CD4-positive, alpha-beta T cell treated with Interferon alpha-2 for 1 hour (primary cell): ENCODE results near the gene STIM1.

ENCODE experiments used
- DNase-seq, 2 donors: peaks; one replicate each; pipeline ENCODE4 v3.0.0-alpha.2; 2020 to 2022

STIM1 gene

GRCh38 chr11:4076774-4077173 lies 221.3 kb downstream of the STIM1 start:
- DNase-seq: no peak

GRCh38 chr11:4083198-4083597 lies 227.7 kb downstream of the STIM1 start:
- DNase-seq: no peak

- no peak for DNase-seq
Observed at GRCh38 chr11:4084406-4085125, 229.1 kb downstream of the STIM1 start.

DNA sequence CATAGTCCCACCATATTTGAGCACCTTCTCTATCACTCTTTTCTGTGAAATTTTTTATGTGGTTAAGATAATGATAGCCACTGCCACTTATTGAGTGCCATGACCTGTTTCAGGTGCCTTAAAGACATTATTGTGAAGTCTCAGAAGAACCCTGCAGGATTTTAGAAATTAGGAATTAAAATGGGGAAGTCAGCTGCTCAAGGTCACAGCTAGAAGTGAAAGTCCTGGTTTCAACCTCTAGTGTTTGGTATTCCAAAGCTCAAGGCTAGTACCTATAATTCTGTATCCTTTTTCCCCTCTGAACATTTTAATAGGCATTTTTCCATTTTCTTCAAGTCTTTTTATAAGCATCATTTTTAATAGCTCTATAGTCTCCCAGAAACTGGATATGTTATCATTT lies 230.1 kb downstream of the STIM1 start:
- no peak for DNase-seq

GRCh38 chr11:4086575-4087353 lies 231.3 kb downstream of the STIM1 start:
- DNase-seq: peak in 1 of 2 donors; percentile 17

DNA sequence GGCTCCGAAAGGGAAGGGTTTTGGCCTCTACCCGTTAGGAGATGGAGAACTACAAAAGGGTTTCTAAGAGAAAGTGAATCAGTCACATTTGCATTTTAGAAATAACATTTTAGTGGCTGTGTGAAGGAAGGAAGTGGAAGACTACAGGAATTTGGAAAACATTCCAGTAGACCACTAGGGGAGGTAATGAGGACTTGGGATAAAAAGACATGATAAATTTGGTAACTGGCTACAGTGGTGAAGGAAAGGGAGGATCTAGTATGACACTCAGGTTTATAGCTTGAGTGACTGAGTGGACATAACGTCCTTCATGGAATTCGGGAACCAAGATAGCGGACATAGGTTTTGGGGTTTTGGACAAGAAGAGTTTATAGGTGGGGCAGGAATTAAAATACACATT lies 232.1 kb downstream of the STIM1 start:
- DNase-seq: no peak

DNA sequence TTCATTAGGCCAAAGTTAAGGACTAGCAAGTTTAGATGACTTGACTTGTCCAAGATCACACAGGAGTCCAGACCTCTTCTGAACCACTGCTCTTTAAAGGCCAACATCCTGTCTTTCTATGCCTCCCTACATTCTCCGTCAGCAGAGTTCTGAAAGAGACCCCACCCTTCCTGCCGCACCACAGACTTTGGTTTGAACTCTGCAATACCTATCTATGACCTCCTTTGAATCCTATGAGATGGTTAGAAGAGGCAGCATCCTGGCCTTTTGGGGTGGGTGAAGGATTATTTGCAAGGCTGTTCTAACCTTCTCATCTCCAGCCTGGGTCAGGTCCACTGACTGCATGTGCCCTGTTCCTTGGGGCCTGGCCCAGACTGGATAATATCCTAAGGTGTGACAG lies 234.8 kb downstream of the STIM1 start:
- peak; percentile 40 to 69 for DNase-seq

DNA sequence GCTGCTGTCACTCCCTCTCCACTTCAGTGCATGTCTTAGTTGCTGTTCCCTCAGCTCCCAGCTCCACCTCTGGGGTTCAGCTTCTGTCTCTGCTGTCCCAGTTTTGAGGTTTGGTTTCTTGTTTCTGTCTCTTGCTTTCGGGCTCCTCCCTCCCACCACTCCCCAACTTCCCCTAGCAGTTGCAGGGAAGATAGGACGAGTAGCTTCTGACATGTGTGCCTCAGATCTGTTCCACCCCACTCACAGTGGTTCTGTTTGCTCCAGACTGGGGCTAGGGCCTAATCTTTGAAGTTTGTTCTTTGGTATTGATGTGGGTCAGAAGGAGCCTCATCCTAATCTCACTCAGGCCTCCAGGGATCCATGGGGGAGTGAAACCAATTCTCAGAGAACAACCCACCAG lies 236.6 kb downstream of the STIM1 start:
- DNase-seq: peak; percentile 27 to 63

GRCh38 chr11:4093519-4094347 lies 238.3 kb downstream of the STIM1 start:
- no peak for DNase-seq

- DNase-seq: peak; percentile 95
Observed at GRCh38 chr11:4094348-4095291, 239.2 kb downstream of the STIM1 start, which contains the start of gene RRM1. Gene RRM1, plus strand, starts transcription at chr11:4094799. Its CDS starts 214 bp downstream, at chr11:4095013.

DNA sequence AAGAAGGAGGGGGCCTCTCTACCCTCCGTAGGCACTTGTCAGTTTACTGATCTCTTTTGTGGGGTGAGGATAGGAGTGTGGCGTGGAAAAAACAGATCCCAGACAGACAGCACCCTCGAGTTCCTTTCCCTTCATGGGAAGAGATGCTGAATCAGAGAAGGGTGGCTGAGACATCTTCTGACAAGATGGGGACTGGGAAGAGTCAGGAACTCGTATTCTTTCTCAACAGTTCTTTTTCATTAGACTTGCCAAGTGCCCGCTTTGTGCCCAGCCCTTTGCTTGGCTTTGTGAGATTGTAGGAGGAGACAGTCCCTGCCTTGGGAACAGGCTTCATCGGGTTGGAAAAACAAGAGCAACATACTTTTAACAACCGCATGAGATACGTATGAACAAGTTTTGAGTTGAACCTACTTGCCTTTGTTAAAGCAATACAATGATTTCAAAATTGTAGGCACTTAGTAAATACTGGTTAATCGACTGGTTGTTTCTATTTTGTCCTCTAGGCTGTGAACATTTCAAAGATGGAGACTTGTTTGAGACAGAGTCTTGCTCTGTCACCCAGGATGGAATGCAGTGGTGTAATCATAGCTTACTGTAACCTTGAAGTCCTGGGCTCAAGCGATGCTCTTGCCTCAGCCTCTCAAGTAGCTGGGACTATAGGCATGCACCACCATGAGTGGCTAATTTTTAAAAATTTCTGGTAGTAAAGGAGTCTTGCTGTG lies 240.2 kb downstream of the STIM1 start:
- peak in 1 of 2 donors; percentile 19 for DNase-seq

DNA sequence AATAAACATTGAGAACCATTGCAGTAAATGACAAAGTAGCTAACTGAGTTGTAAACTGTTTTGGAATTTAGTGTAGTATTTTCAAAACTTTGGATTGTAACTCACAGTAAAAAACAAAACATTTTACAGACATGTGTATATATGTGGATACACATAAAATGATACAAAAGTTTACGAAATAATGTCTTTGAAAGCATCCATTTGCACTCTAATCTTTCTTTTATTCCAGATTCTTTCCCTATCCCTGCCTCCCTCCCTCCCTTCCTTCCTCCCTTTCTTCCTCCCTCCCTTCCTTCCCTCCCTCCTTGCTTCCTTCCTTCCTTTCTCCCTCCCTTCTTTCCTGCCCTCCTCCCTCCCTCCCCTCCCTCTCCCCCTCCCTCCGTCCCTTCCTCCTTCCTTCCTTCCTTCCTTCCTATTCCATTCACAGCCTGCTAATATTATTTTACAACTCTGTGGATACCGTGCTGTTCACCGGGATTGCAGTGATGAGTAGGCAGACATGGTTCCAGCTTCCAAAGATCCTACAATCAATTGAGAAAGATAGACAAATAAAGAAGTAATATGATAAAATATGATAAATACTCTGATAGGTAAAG lies 242.7 kb downstream of the STIM1 start:
- DNase-seq: no peak

DNA sequence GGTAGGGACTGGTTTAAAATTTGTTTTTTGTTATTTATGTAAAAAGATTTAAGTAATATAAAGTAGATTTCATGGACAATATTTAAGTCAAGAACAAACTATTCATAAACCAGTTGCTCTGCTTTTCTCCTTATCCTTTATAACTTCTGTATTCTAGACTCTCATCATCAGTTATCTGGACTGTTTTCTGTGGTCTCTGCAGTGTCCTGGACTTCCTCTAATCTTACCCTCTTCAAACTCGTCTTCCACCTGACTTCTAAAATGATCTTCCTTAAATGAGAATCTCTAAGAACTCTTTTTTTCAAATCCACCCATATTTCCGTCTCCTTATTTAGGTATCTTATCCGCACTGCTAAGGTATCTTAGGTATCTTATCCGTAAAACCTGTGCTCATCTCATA lies 247.2 kb downstream of the STIM1 start:
- no peak for DNase-seq

GRCh38 chr11:4103269-4103668 lies 247.8 kb downstream of the STIM1 start:
- no peak for DNase-seq

GRCh38 chr11:4105916-4106315 lies 250.5 kb downstream of the STIM1 start:
- DNase-seq: no peak

DNA sequence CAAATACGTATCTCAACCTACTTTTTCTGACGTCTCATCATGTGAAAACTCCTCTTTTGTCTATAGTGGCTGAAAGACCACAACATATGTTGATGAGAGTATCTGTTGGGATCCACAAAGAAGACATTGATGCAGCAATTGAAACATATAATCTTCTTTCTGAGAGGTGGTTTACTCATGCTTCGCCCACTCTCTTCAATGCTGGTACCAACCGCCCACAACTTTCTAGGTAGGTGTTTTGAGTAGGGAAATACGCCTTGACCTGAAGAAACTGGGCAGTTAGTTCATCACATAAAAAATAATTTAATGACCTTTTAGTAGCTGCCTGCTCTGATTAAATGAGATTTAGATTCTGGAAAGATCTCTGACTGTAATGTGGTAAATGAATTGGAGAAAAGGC lies 256.4 kb downstream of the STIM1 start:
- no peak for DNase-seq

- DNase-seq: no peak
Observed at GRCh38 chr11:4115128-4115527, 259.7 kb downstream of the STIM1 start.

DNA sequence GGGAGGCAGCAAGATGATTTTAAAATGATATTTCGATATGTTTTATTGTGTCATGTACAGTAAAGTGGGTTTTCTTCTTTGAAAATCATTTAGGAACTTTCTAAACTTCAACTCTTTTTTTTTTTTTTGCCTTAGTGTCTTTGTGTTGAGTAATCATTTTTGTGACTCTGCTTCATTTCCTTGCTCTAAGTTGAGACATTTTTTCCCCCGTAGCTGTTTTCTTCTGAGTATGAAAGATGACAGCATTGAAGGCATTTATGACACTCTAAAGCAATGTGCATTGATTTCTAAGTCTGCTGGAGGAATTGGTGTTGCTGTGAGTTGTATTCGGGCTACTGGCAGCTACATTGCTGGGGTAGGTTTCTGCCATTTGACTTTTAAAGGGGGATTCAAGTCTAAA lies 262.6 kb downstream of the STIM1 start:
- DNase-seq: no peak

DNA sequence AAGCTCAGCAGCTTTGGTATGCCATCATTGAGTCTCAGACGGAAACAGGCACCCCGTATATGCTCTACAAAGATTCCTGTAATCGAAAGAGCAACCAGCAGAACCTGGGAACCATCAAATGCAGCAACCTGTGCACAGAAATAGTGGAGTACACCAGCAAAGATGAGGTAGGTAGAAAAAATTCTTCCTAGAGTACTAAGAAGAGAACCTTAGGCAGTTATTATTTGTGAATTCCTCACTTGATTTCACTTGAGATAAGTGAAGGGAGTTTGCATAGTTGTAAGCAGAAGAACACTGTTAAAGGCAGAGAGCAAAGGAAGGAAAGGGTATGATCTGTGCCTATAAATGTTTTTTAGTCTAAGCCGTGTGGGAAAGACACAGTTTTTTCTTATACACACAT lies 267.8 kb downstream of the STIM1 start:
- no peak for DNase-seq

- DNase-seq: no peak
Observed at GRCh38 chr11:4125141-4125540, 269.7 kb downstream of the STIM1 start.

DNA sequence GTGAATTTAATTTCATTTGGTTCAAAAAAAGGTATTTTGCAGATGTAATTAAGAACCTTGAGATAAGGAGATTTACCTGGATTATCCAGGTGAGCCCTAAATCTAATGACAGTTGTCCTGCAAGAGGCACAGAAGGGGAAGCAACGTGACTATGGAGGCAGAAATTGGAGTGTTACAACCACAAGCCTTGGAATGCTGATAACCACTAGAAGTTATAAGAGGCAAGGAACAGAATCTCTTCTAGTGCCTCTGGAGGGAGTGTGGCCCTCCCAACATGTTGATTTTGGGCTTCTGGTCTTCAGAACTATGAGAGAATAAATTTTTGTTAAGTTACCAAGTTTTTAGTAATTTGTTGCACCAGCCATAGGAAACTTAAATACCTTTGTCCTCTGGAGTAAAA lies 271.9 kb downstream of the STIM1 start:
- no peak for DNase-seq
